Osteoblast (primary cell): ENCODE results near the gene IQCN. TPM values are rescaled to one million over a fixed set of nuclear protein-coding genes. Genes with fewer than 3 reads are reported as not detected.

ENCODE experiments used
- DNase-seq: peaks from one replicate; pipeline ENCODE4 v3.0.0; 2011; ENCODE audit warnings: low spot score, mixed read lengths; ENCODE audit not compliant: insufficient read length; ENCODE audit errors: missing footprints
- H2AFZ ChIP-seq: 2 replicates; pipeline ENCODE4 v1.6.0; 2011; ENCODE audit warnings: mild to moderate bottlenecking, low read length
- H3K27ac ChIP-seq: 2 replicates; pipeline ENCODE4 v1.5.1; 2011; ENCODE audit warnings: mild to moderate bottlenecking, low read depth, low read length, moderate library complexity
- H3K27me3 ChIP-seq: 2 replicates; pipeline ENCODE4 v1.6.0; 2012; ENCODE audit warnings: mild to moderate bottlenecking, control low read depth, inconsistent platforms, low read length, moderate library complexity; ENCODE audit not compliant: insufficient read depth
- H3K36me3 ChIP-seq: 2 replicates; pipeline ENCODE4 v1.5.1; 2011; ENCODE audit warnings: mild to moderate bottlenecking, low read length, control low read depth, moderate library complexity; ENCODE audit not compliant: insufficient read depth
- H3K4me1 ChIP-seq: 2 replicates; pipeline ENCODE4 v1.5.1; 2011; ENCODE audit warnings: mild to moderate bottlenecking, low read length, control low read depth, moderate library complexity; ENCODE audit not compliant: insufficient read depth
- H3K4me2 ChIP-seq: 2 replicates; pipeline ENCODE4 v1.6.0; 2011; ENCODE audit warnings: mild to moderate bottlenecking, low read length; ENCODE audit not compliant: insufficient read depth
- H3K4me3 ChIP-seq: fragments of 200-600 bp; sonication (generic); 3 replicates; pipeline ENCODE4 v1.5.1; 2012; ENCODE audit warnings: mild to moderate bottlenecking, low read length, inconsistent platforms; ENCODE audit not compliant: insufficient read depth
- H3K79me2 ChIP-seq: 2 replicates; pipeline ENCODE4 v1.6.0; 2012; ENCODE audit warnings: mild to moderate bottlenecking, low read length, control low read depth, inconsistent platforms; ENCODE audit not compliant: insufficient read depth
- H3K9me3 ChIP-seq: 2 replicates; pipeline ENCODE4 v1.5.1; 2011; ENCODE audit warnings: low read depth, low read length, control low read depth
- H4K20me1 ChIP-seq: 2 replicates; pipeline ENCODE4 v1.6.0; 2012; ENCODE audit warnings: mild to moderate bottlenecking, low read length, control low read depth; ENCODE audit not compliant: insufficient read depth
- CTCF ChIP-seq: IDR thresholded peaks from 2 replicates; pipeline ENCODE4 v1.5.1; 2011; ENCODE audit warnings: mild to moderate bottlenecking, low read depth, low read length, moderate library complexity; ENCODE audit errors: extremely low read depth
- total RNA-seq: library from RNA; depleted of rRNA; stranded (reverse); fragments of >200 nt; gene quantifications from 2 replicates; pipeline ENCODE4 v1.2.3, GENCODE V29; 2012

Gene IQCN
- total RNA-seq, 1 donor, result 2.5 TPM

GRCh38 chr19:18265582-18265981 is 8.7 kb downstream of the IQCN start:
- Histone ChIP-seq H3K27me3 (no peaks in the 10 kb centered on the region), H3K36me3 (peaks cover 32% of the 10 kb centered on the region), H4K20me1 (peaks cover 44% of the 10 kb centered on the region), H3K79me2 (peaks cover 2% of the 10 kb centered on the region), H3K4me2 (no peak overlapping the region), H3K9me3 (no peaks in the 10 kb centered on the region), H3K4me3 (no peak overlapping the region), H3K27ac (no peak overlapping the region), H3K4me1 (no peaks in the 10 kb centered on the region), H2AFZ (no peak overlapping the region)
- TF ChIP-seq CTCF, result no peak
- DNase-seq, result no peak

GRCh38 chr19:18264971-18265540 is 9.2 kb downstream of the IQCN start:
- no peak for TF ChIP-seq CTCF
- Histone ChIP-seq H3K79me2 (peaks cover 2% of the 10 kb centered on the region), H2AFZ (no peak overlapping the region), H3K27ac (no peak overlapping the region), H4K20me1 (peaks cover 49% of the 10 kb centered on the region), H3K4me2 (no peak overlapping the region), H3K27me3 (no peaks in the 10 kb centered on the region), H3K9me3 (no peaks in the 10 kb centered on the region), H3K36me3 (peaks cover 32% of the 10 kb centered on the region), H3K4me3 (no peak overlapping the region), H3K4me1 (peaks cover 4% of the 10 kb centered on the region)
- peak; percentile 82 for DNase-seq

- Histone ChIP-seq H3K27ac (no peak overlapping the region), H3K4me2 (no peak overlapping the region), H3K36me3 (peaks cover 32% of the 10 kb centered on the region), H3K4me3 (no peak overlapping the region), H4K20me1 (peaks cover 55% of the 10 kb centered on the region), H3K27me3 (no peaks in the 10 kb centered on the region), H2AFZ (no peak overlapping the region), H3K4me1 (peaks cover 6% of the 10 kb centered on the region), H3K9me3 (no peaks in the 10 kb centered on the region), H3K79me2 (peaks cover 2% of the 10 kb centered on the region)
- no peak for TF ChIP-seq CTCF
- peak; percentile 82 for DNase-seq
Measured at GRCh38 chr19:18264137-18264854, 10.0 kb downstream of the IQCN start.

GRCh38 chr19:18263324-18264136 is 10.7 kb downstream of the IQCN start:
- no peak overlapping the region for H2AFZ ChIP-seq
- no peaks in the 10 kb centered on the region for H3K9me3 ChIP-seq
- no peak overlapping the region for H3K4me2 ChIP-seq
- no peaks in the 10 kb centered on the region for H3K79me2 ChIP-seq
- H3K27ac ChIP-seq, result no peak overlapping the region
- no peak overlapping the region for H3K4me3 ChIP-seq
- peaks cover 7% of the 10 kb centered on the region for H3K4me1 ChIP-seq
- peak; percentile 79 for DNase-seq
- H4K20me1 ChIP-seq, result peaks cover 50% of the 10 kb centered on the region
- peaks cover 32% of the 10 kb centered on the region for H3K36me3 ChIP-seq
- H3K27me3 ChIP-seq, result no peaks in the 10 kb centered on the region
- no peak for TF ChIP-seq CTCF
